PC-3 (cell line): ENCODE data around the gene SLC25A25. TPM values are rescaled to one million over a fixed set of nuclear protein-coding genes. Genes with fewer than 3 reads are reported as not detected.

Source experiments
- ATAC-seq: fragments of 200-7000 bp; cut with Tn5 transposase; 2 replicates; pipeline ENCODE4 v1.9.1; 2020; ENCODE audit warnings: mild to moderate bottlenecking, moderate library complexity
- BruUV-seq: library from RNA; stranded (reverse); fragments of 400-500 nt; replicated peaks from 2 replicates; lab custom pipeline; 2021; lab: Mats Ljungman, UMichigan
- CTCF ChIA-PET: fragments of 300-600 bp; sonication (Branson Sonifier 250); formaldehyde crosslinking; loops from one replicate; lab custom pipeline; 2022; ENCODE audit warnings: antibody characterized with exemption; lab: Charles Lee
- POLR2A ChIA-PET: fragments of 300-600 bp; sonication (Branson Sonifier 250); formaldehyde crosslinking; loops from one replicate; lab custom pipeline; 2022; ENCODE audit warnings: antibody characterized with exemption; ENCODE audit not compliant: unreplicated experiment; lab: Charles Lee
- DNase-seq: peaks from one replicate; pipeline ENCODE4 v3.0.0-alpha.2; 2015
- H2AFZ ChIP-seq: fragments of 300-600 bp; sonication (generic); 2 replicates; pipeline ENCODE4 v1.6.0; 2016; ENCODE audit warnings: antibody characterized with exemption, low read length
- H3F3A ChIP-seq: fragments of 300-600 bp; sonication (generic); one replicate; pipeline ENCODE4 v1.6.0; 2017; ENCODE audit warnings: antibody characterized with exemption, low read length, control low read depth, mild to moderate bottlenecking; ENCODE audit not compliant: unreplicated experiment
- H3K27ac ChIP-seq: fragments of 300-600 bp; sonication (generic); 2 replicates; pipeline ENCODE4 v1.5.1; 2016; ENCODE audit warnings: mild to moderate bottlenecking, low read length
- H3K27me3 ChIP-seq: fragments of 300-600 bp; sonication (generic); 2 replicates; pipeline ENCODE4 v1.6.1; 2016; ENCODE audit warnings: low read length, mixed read lengths
- H3K36me3 ChIP-seq: fragments of 300-600 bp; sonication (generic); 2 replicates; pipeline ENCODE4 v1.6.1; 2016; ENCODE audit warnings: low read depth, mixed run types, low read length, mixed read lengths
- H3K4me1 ChIP-seq: fragments of 300-600 bp; sonication (generic); 2 replicates; pipeline ENCODE4 v1.5.1; 2016; ENCODE audit warnings: low read length; ENCODE audit not compliant: insufficient read depth
- H3K4me2 ChIP-seq: fragments of 300-600 bp; sonication (generic); 2 replicates; pipeline ENCODE4 v1.6.0; 2016; ENCODE audit warnings: low read length
- H3K4me3 ChIP-seq: fragments of 300-600 bp; sonication (generic); 2 replicates; pipeline ENCODE4 v1.5.1; 2016; ENCODE audit warnings: mild to moderate bottlenecking, low read length, mixed read lengths
- H3K79me2 ChIP-seq: fragments of 300-600 bp; sonication (generic); 2 replicates; pipeline ENCODE4 v1.6.1; 2017; ENCODE audit warnings: low read length, mixed read lengths
- H3K9ac ChIP-seq: fragments of 300-600 bp; sonication (generic); 2 replicates; pipeline ENCODE4 v1.6.0; 2016; ENCODE audit warnings: mild to moderate bottlenecking, low read length
- H3K9me2 ChIP-seq: fragments of 300-600 bp; sonication (generic); replicated peaks from 2 replicates; pipeline ENCODE4 v1.6.1; 2016; ENCODE audit warnings: mixed run types, low read length, mixed read lengths
- H3K9me3 ChIP-seq: fragments of 300-600 bp; sonication (generic); 2 replicates; pipeline ENCODE4 v1.6.1; 2016; ENCODE audit warnings: low read length, mixed read lengths
- H4K20me1 ChIP-seq: fragments of 300-600 bp; sonication (generic); 2 replicates; pipeline ENCODE4 v1.6.1; 2016; ENCODE audit warnings: low read length, mixed read lengths
- EZH2 ChIP-seq: fragments of 300-600 bp; sonication (generic); IDR thresholded peaks from one replicate; pipeline ENCODE4 v1.6.1; 2017; ENCODE audit warnings: antibody characterized with exemption, mild to moderate bottlenecking, low read length; ENCODE audit not compliant: unreplicated experiment
- EZH2phosphoT487 ChIP-seq: fragments of 300-600 bp; sonication (generic); IDR thresholded peaks from 2 replicates; pipeline ENCODE4 v1.6.1; 2018; ENCODE audit warnings: mild to moderate bottlenecking, antibody characterized with exemption, low read length, borderline replicate concordance
- intact Hi-C: fragments of 100-400 bp; cut with micrococcal nuclease; formaldehyde crosslinking; loops from 2 replicates; pipeline ENCODE4 v1.9.0; 2023
- total RNA-seq: library from RNA; depleted of rRNA; stranded (reverse); fragments of >200 nt; gene quantifications from 2 replicates; pipeline ENCODE4 v1.2.3, GENCODE V29; 2014
- TF ChIP-seq, protein P1 (sequence below): fragments of 300-600 bp; sonication (generic); conservative IDR thresholded peaks from 2 replicates; pipeline ENCODE4 v1.5.1; 2017; ENCODE audit warnings: antibody characterized with exemption, low read depth, mild to moderate bottlenecking, low read length

The SLC25A25 gene
- total RNA-seq, 1 experiment from 2014 or later: 25.2 TPM

DNA sequence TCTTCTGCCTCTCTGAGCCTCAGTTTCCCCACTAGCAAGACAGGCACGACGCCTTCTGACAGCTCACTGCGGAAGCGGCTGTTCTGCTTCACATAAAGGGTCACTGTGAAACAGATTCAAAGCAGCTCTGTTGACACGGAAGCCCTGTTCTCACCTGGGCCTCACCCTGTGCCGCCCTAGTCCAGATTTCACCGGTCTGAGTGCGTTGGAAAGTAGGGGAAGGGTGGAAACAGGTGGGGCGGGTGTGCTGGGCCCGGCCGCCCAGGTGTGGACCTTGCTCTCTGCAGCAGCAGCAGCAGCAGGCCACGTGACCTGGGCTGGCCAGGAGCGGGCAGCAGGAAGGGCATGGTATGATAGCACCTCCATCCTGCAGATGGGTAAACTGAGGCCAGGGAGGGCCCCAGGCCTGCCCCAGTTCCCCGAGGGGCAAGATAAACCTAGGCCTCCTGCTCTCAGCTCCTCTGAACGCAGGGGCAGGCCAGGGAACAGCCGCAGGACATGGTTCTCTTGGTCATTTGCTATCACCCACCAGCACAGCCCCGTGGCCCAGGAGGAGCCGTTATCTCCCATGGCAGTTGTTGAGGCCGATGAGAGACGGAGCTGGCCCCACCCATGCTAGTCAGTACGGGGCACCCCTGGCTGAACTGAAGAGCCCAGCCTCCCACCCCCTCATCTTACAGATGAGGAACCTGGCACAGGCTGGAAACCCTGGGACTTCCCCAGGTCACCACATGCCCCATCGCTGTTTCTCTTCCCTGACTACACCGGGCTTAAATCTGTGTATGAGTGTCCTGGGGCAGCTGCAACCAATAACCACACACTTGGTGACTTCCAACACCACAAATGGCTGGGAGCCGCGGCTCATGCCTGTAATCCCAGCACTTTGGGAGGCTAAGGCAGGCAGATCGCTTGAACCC, 47.4 kb downstream of the SLC25A25 start:
- Histone ChIP-seq H3K9ac (no peak overlapping the region), H3K27ac (no peak overlapping the region), H3K27me3 (no peaks in the 10 kb centered on the region), H3F3A (no peaks in the 10 kb centered on the region), H4K20me1 (no peaks in the 10 kb centered on the region), H3K9me2 (no peaks in the 10 kb centered on the region), H3K79me2 (no peaks in the 10 kb centered on the region), H3K9me3 (no peaks in the 10 kb centered on the region), H3K4me1 (peaks cover 6% of the 10 kb centered on the region), H2AFZ (no peak overlapping the region), H3K4me2 (no peak overlapping the region), H3K4me3 (no peak overlapping the region), H3K36me3 (peaks cover 3% of the 10 kb centered on the region; the same call in 1 of the 2 replicates)
- intact Hi-C loops: no loop called here
- CTCF ChIA-PET: interaction anchor here (0.6 kb wide), 1 partner anchor 35 kb away, joined by 3 read pairs; no protein-coding TSS in a partner anchor
- POLR2A ChIA-PET: interaction anchor here (0.6 to 0.7 kb wide), 2 partner anchors 160 to 330 kb away, joined by 3 to 5 read pairs; no protein-coding TSS in a partner anchor
- no peak for DNase-seq
- BruUV-seq: no TSS peak
- ATAC-seq: no peak
- TF ChIP-seq EZH2 (no peak), EZH2phosphoT487 (no peak)
- TF ChIP-seq, protein P1, sequence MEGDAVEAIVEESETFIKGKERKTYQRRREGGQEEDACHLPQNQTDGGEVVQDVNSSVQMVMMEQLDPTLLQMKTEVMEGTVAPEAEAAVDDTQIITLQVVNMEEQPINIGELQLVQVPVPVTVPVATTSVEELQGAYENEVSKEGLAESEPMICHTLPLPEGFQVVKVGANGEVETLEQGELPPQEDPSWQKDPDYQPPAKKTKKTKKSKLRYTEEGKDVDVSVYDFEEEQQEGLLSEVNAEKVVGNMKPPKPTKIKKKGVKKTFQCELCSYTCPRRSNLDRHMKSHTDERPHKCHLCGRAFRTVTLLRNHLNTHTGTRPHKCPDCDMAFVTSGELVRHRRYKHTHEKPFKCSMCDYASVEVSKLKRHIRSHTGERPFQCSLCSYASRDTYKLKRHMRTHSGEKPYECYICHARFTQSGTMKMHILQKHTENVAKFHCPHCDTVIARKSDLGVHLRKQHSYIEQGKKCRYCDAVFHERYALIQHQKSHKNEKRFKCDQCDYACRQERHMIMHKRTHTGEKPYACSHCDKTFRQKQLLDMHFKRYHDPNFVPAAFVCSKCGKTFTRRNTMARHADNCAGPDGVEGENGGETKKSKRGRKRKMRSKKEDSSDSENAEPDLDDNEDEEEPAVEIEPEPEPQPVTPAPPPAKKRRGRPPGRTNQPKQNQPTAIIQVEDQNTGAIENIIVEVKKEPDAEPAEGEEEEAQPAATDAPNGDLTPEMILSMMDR: no peak

DNA sequence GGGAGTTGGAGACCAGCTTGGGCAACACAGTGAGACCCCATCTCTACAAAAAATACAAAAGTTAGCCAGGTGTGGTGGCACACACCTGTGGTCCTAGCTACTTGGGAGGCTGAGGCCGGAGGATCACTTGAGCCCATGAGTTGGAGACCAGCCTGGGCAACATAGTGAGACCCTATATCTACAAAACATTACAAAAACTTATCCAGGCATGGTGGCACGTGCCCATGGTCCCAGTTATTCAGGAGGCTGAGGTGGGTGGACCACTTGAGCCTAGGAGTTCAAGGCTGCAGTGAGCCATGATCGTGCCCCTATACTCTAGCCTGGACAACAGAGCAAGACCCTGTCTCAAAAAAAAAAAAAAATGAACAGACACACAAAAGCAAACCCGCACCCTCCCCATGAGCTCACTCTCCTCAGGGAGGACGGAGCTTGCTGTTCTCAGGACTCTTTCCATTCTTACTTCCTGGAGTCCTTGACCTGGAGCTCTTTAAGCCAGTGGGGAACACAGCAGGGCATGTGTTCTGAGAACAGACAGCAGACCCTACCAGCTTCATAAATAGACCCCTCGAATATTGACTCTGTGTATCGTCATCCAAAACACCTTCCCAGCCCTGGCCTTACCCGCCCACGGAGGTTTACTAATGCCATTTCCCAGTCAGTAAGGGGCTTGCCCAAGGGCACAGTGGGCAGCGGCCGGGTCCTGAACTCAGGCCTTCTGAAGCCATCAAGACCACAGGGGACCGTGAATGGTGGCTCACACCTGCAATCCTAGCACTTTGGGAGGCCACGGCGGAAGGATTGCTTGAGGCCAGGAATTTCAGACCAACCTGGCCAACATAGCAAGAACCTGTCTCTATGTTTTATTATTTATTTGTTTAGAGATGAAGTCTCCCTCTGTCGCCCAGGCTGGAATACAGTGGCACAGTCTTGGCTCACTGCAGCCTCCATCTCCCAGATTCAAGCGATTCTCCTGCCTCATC, 48.4 kb downstream of the SLC25A25 start:
- POLR2A ChIA-PET: interaction anchor here (0.6 kb wide), 1 partner anchor 161 kb away, joined by 3 read pairs; no protein-coding TSS in a partner anchor
- H3K4me1 ChIP-seq: peaks cover 6% of the 10 kb centered on the region
- no peak overlapping the region for H2AFZ ChIP-seq
- H3K36me3 ChIP-seq: peaks cover 3% of the 10 kb centered on the region; the same call in 1 of the 2 replicates
- H3K79me2 ChIP-seq: no peaks in the 10 kb centered on the region
- H3K9me2 ChIP-seq: no peaks in the 10 kb centered on the region
- no peak overlapping the region for H3K4me2 ChIP-seq
- no peak overlapping the region for H3K4me3 ChIP-seq
- no peaks in the 10 kb centered on the region for H3K9me3 ChIP-seq
- BruUV-seq: no TSS peak
- no peak overlapping the region for H3K9ac ChIP-seq
- ATAC-seq: no peak
- no peak for TF ChIP-seq EZH2phosphoT487
- no peak for TF ChIP-seq EZH2
- TF ChIP-seq, protein P1: no peak
- DNase-seq: no peak
- CTCF ChIA-PET: interaction anchor here (0.6 kb wide), 1 partner anchor 36 kb away, joined by 3 read pairs; no protein-coding TSS in a partner anchor
- no peak overlapping the region for H3K27ac ChIP-seq
- no peaks in the 10 kb centered on the region for H3F3A ChIP-seq
- no peaks in the 10 kb centered on the region for H4K20me1 ChIP-seq
- intact Hi-C loops: no loop called here
- no peaks in the 10 kb centered on the region for H3K27me3 ChIP-seq
